Prostate gland (tissue), 2 donors: ENCODE measurements around the gene GRIN2A.

Source experiments
- POLR2A ChIP-seq: fragments of 450-650 bp; IDR thresholded peaks from one replicate; pipeline ENCODE4 v1.6.1; 2016; ENCODE audit warnings: antibody characterized with exemption, mild to moderate bottlenecking
- POLR2AphosphoS5 ChIP-seq: sonication (generic); formaldehyde crosslinking; IDR thresholded peaks from one replicate; pipeline ENCODE4 v1.6.1; 2017; ENCODE audit warnings: antibody characterized with exemption
- TF ChIP-seq, protein P1 (sequence below), 4 experiments: fragments of 200-600 bp in 2 of 4; fragments of 450-650 bp in 2 of 4; sonication (generic) in 2 of 4; IDR thresholded peaks; 1 replicate in 3 of 4; 2 replicates in 1 of 4; pipeline ENCODE4 v1.5.1; 2016 to 2019; ENCODE audit warnings: antibody characterized with exemption in 4 of 4, mild to moderate bottlenecking in 2 of 4, moderate library complexity in 2 of 4

DNA sequence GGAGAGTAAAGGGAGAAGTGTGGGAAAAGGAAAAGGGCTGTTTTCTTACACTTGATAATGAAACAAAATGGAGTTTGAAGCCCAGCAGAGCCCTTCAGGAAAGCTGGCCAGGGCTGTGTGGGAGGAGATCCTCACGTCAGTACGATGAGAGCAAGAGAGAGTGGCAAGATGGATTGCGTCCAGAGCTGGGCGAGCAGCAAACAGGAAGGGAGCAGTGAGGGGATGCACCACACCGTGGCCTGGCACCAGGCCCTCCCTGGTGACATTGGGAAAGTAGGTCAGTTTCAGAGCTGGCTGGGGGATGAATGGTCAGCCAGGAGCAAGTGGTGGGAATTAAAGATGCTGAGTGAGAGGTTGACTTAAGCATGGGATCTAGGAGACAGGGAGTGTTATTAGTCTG lies 273.6 kb downstream of the GRIN2A start:
- TF ChIP-seq, protein P1, sequence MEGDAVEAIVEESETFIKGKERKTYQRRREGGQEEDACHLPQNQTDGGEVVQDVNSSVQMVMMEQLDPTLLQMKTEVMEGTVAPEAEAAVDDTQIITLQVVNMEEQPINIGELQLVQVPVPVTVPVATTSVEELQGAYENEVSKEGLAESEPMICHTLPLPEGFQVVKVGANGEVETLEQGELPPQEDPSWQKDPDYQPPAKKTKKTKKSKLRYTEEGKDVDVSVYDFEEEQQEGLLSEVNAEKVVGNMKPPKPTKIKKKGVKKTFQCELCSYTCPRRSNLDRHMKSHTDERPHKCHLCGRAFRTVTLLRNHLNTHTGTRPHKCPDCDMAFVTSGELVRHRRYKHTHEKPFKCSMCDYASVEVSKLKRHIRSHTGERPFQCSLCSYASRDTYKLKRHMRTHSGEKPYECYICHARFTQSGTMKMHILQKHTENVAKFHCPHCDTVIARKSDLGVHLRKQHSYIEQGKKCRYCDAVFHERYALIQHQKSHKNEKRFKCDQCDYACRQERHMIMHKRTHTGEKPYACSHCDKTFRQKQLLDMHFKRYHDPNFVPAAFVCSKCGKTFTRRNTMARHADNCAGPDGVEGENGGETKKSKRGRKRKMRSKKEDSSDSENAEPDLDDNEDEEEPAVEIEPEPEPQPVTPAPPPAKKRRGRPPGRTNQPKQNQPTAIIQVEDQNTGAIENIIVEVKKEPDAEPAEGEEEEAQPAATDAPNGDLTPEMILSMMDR (IDR thresholded peaks at IDR 0.05), result no peak
- TF ChIP-seq POLR2AphosphoS5 (no peak), POLR2A (no peak)
